ENCODE data around the gene DNAJC4.

Gene DNAJC4

DNA sequence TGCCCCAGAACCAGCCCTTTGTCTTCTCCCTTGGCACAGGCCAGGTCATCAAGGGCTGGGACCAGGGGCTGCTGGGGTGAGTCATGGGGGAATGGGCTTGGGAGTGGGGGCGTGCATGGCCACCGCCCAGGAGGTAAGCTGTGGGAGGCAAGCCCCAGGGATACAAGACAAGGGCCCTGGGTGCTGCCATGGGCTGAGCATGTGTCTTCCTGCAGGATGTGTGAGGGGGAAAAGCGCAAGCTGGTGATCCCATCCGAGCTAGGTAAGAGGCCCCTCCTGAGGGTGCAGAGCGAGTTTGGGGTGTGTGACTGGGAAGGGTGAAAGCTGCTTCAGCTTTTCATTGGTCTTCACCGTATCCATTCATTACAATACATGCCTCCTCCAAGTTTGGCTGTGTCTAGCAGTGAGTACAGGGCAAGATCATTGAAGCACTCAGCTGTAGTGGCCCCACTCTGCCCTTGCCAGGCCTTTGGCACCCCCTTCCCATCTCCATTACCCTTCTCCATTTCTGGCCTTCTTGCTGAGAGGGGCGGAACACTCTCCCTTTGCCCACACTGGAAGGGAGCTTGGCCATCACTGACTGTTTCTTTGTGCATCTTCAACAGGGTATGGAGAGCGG is 13.0 kb downstream of the DNAJC4 start:
- H3K9me3 ChIP-seq (ENCODE audit: control insufficient read depth, low read length): no peaks in the 10 kb centered on the region
- H3K27me3 ChIP-seq (ENCODE audit: control insufficient read depth, insufficient read depth, low read length): no peaks in the 10 kb centered on the region
- no peak overlapping the region for H3K9ac ChIP-seq
- H3K27ac ChIP-seq: no peak overlapping the region
- H2AFZ ChIP-seq: no peak overlapping the region
- H3K36me3 ChIP-seq (ENCODE audit: control insufficient read depth, insufficient read depth, low read length): no peaks in the 10 kb centered on the region
- H3K4me1 ChIP-seq: peaks cover 12% of the 10 kb centered on the region
- H3K4me2 ChIP-seq (ENCODE audit: low read length): no peak overlapping the region
- H3K79me2 ChIP-seq: no peaks in the 10 kb centered on the region
- TF ChIP-seq, protein P1, sequence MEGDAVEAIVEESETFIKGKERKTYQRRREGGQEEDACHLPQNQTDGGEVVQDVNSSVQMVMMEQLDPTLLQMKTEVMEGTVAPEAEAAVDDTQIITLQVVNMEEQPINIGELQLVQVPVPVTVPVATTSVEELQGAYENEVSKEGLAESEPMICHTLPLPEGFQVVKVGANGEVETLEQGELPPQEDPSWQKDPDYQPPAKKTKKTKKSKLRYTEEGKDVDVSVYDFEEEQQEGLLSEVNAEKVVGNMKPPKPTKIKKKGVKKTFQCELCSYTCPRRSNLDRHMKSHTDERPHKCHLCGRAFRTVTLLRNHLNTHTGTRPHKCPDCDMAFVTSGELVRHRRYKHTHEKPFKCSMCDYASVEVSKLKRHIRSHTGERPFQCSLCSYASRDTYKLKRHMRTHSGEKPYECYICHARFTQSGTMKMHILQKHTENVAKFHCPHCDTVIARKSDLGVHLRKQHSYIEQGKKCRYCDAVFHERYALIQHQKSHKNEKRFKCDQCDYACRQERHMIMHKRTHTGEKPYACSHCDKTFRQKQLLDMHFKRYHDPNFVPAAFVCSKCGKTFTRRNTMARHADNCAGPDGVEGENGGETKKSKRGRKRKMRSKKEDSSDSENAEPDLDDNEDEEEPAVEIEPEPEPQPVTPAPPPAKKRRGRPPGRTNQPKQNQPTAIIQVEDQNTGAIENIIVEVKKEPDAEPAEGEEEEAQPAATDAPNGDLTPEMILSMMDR (IDR thresholded peaks at IDR 0.05): no peak
- no peak overlapping the region for H3K4me3 ChIP-seq (ENCODE audit: low read depth, low read length)

DNA sequence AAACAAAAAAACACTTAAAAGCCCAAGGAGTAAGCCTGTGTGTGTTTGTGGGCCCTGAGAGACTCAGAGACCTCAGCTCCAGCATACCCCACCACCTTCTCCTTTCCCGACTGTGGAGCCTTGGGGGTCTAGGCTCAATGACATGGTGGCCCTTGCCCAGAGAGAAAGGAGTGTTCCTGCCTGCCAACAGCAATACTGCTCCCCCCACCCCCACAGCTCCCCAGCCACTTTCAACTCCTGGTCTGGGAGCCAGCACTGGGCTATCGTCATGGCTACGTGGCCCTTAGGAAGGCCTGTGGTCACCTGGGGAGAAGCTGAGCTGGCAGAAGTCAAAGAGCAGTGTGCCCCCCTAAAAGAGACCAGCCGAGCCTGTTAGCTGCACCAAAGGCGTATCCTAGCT is 13.8 kb downstream of the DNAJC4 start:
- no peaks in the 10 kb centered on the region for H3K27me3 ChIP-seq (ENCODE audit: control insufficient read depth, insufficient read depth, low read length)
- no peak overlapping the region for H2AFZ ChIP-seq
- no peak overlapping the region for H3K4me2 ChIP-seq (ENCODE audit: low read length)
- H3K9ac ChIP-seq: no peak overlapping the region
- TF ChIP-seq, protein P1 (IDR thresholded peaks at IDR 0.05): no peak
- H3K4me1 ChIP-seq: peaks cover 12% of the 10 kb centered on the region
- H3K27ac ChIP-seq: no peak overlapping the region
- no peaks in the 10 kb centered on the region for H3K79me2 ChIP-seq
- H3K4me3 ChIP-seq (ENCODE audit: low read depth, low read length): no peak overlapping the region
- no peaks in the 10 kb centered on the region for H3K9me3 ChIP-seq (ENCODE audit: control insufficient read depth, low read length)
- no peaks in the 10 kb centered on the region for H3K36me3 ChIP-seq (ENCODE audit: control insufficient read depth, insufficient read depth, low read length)

DNA sequence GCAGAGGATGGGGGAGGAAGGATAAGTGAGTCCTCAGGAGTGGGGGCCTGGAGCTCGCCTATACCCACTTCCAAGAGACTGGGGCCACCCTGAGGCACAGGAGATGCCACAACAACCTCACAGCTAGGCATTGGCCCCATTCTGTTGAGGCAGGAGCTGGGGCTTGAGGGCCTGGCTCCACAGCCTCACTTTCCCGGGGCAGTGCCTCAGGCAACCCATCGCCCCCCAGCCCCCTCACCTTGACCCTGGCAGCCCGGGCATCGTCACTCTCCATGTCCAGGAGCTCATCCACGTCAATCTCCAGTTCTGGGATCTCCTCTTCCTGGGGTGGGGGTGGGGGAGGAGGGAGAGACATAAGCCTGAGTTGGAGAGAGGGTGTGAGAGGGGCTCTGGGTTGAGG is 14.6 kb downstream of the DNAJC4 start:
- Histone ChIP-seq H3K4me1 (peaks cover 8% of the 10 kb centered on the region), H2AFZ (no peak overlapping the region), H3K9me3 (ENCODE audit: control insufficient read depth, low read length) (no peaks in the 10 kb centered on the region), H3K4me2 (ENCODE audit: low read length) (peak overlapping the region; percentile 75), H3K79me2 (no peaks in the 10 kb centered on the region), H3K4me3 (ENCODE audit: low read depth, low read length) (no peak overlapping the region), H3K9ac (no peak overlapping the region), H3K36me3 (ENCODE audit: control insufficient read depth, insufficient read depth, low read length) (no peaks in the 10 kb centered on the region), H3K27ac (no peak overlapping the region), H3K27me3 (ENCODE audit: control insufficient read depth, insufficient read depth, low read length) (no peaks in the 10 kb centered on the region)
- TF ChIP-seq, protein P1 (IDR thresholded peaks at IDR 0.05): no peak

DNA sequence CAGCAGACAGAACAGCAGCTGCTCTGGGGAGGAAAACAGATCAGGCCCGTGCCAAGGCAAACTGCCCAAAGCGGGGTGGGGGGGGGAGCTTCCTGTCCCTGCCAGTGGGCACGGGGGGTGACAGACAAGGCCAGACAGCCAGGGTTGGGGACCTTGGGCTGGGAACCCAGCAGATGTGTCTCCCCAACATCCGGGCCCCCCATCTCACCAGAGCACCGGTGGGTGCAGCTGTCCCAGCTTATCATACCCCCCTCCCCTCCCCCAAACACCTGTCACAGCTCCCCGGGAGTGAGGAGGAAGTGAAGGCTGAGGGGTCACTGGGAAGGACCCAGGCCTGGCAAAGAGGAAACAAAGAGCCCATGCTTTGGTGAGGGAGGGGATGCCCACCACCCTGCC is 15.1 kb downstream of the DNAJC4 start:
- Histone ChIP-seq H3K9ac (no peak overlapping the region), H3K36me3 (ENCODE audit: control insufficient read depth, insufficient read depth, low read length) (no peaks in the 10 kb centered on the region), H3K79me2 (no peaks in the 10 kb centered on the region), H2AFZ (no peak overlapping the region), H3K4me2 (ENCODE audit: low read length) (peak overlapping the region; percentile 75), H3K27me3 (ENCODE audit: control insufficient read depth, insufficient read depth, low read length) (no peaks in the 10 kb centered on the region), H3K27ac (peak overlapping the region; percentile 36), H3K4me1 (peaks cover 4% of the 10 kb centered on the region), H3K9me3 (ENCODE audit: control insufficient read depth, low read length) (no peaks in the 10 kb centered on the region), H3K4me3 (ENCODE audit: low read depth, low read length) (peak overlapping the region; percentile 58)
- TF ChIP-seq, protein P1 (IDR thresholded peaks at IDR 0.05): no peak
